Measurements from ENCODE around the gene SLC6A8. TPM values are rescaled to one million over a fixed set of nuclear protein-coding genes. Genes with fewer than 3 reads are reported as not detected.
"Not testable (repeated sequence)": the region's sequence is repeated elsewhere in the genome, so short reads cannot be mapped to it uniquely, and the experiment has no call there.

SLC6A8 gene
- total RNA-seq, 4 donors from 2014 or later = 13.5 to 32.4 (median 26.3) TPM

DNA sequence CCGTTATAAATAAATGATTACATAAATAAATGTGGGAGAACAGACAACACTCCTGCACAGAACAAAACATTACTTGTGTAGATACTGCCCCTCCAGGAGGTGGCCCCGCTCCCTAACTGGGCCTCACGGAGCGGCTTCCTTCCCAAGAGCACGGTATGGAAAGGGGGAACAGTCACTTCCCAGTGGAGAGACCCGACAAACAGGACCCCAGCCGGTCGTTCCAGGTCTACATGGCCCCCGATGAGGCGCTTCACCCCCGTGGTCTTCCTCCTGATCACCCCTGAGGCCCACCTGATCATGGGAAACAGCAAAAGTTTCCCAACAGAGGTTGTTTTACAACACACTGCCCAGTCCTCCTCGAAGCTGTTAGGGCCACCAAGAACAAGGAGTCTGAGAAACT is 6.6 kb upstream of the SLC6A8 start:
- ATAC-seq (ENCODE audit: low FRiP score) (no peak), DNase-seq (ENCODE audit: low spot score) (no peak)
- TF ChIP-seq, protein P1, sequence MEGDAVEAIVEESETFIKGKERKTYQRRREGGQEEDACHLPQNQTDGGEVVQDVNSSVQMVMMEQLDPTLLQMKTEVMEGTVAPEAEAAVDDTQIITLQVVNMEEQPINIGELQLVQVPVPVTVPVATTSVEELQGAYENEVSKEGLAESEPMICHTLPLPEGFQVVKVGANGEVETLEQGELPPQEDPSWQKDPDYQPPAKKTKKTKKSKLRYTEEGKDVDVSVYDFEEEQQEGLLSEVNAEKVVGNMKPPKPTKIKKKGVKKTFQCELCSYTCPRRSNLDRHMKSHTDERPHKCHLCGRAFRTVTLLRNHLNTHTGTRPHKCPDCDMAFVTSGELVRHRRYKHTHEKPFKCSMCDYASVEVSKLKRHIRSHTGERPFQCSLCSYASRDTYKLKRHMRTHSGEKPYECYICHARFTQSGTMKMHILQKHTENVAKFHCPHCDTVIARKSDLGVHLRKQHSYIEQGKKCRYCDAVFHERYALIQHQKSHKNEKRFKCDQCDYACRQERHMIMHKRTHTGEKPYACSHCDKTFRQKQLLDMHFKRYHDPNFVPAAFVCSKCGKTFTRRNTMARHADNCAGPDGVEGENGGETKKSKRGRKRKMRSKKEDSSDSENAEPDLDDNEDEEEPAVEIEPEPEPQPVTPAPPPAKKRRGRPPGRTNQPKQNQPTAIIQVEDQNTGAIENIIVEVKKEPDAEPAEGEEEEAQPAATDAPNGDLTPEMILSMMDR (IDR thresholded peaks at IDR 0.05) = no peak

GRCh38 chrX:153683486-153683885 is 4.2 kb upstream of the SLC6A8 start:
- DNase-seq (ENCODE audit: low spot score); ATAC-seq (ENCODE audit: low FRiP score): not testable (repeated sequence)

GRCh38 chrX:153684467-153685155 is 3.1 kb upstream of the SLC6A8 start:
- TF ChIP-seq, protein P1 (IDR thresholded peaks at IDR 0.05) = no peak
- ATAC-seq (ENCODE audit: low FRiP score) (no peak), DNase-seq (ENCODE audit: low spot score) (no peak)

GRCh38 chrX:153685156-153685536 is 2.6 kb upstream of the SLC6A8 start:
- ATAC-seq (ENCODE audit: low FRiP score) = no peak
- DNase-seq (ENCODE audit: low spot score) = no peak
- TF ChIP-seq, protein P1 (IDR thresholded peaks at IDR 0.05) = no peak

- DNase-seq (ENCODE audit: low spot score) = no peak
- TF ChIP-seq, protein P1 (IDR thresholded peaks at IDR 0.05) = no peak
- ATAC-seq (ENCODE audit: low FRiP score) = no peak
These were observed 1.7 kb upstream of the SLC6A8 start for GRCh38 chrX:153685751-153686696.

DNA sequence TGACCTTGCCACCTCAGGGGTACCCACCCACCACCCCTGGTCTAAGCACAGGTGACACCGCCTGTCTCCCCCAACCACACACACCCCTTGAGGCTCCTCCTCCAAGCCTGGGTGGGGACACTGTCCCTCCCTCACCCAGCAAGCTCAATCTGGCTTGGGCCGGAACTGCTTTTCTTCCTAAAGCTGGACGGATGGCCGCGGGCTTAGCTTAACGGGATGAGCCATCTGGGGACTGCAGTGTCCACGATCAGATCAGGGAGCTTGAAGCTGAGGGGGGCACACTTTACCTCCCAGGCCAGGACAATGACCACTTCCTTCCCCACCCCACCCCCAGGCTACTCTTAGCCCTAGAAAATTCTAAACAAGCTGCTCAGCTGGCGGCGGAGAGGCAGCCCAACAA is 1.0 kb upstream of the SLC6A8 start:
- TF ChIP-seq, protein P1 (IDR thresholded peaks at IDR 0.05) = no peak
- ATAC-seq (ENCODE audit: low FRiP score) = no peak
- no peak for DNase-seq (ENCODE audit: low spot score)

- DNase-seq (ENCODE audit: low spot score) (no peak), ATAC-seq (ENCODE audit: low FRiP score) (no peak)
- TF ChIP-seq, protein P1 (IDR thresholded peaks at IDR 0.05) = no peak
These were observed 345 bp downstream of the SLC6A8 start for GRCh38 chrX:153688071-153688470.
